ENCODE measurements around the gene KCNC4. TPM values are rescaled to one million over a fixed set of nuclear protein-coding genes. Genes with fewer than 3 reads are reported as not detected.

KCNC4 gene
- total RNA-seq, 1 donor from 2014 or later: 12.8 TPM

GRCh38 chr1:110188035-110188618 lies 22.0 kb upstream of the KCNC4 start:
- DNase-seq (ENCODE audit: low spot score): no peak

- no peak for DNase-seq (ENCODE audit: low spot score)
Observed at GRCh38 chr1:110189181-110189580, 20.9 kb upstream of the KCNC4 start.

- no peak for DNase-seq (ENCODE audit: low spot score)
Observed at GRCh38 chr1:110190282-110190929, 19.7 kb upstream of the KCNC4 start.

DNA sequence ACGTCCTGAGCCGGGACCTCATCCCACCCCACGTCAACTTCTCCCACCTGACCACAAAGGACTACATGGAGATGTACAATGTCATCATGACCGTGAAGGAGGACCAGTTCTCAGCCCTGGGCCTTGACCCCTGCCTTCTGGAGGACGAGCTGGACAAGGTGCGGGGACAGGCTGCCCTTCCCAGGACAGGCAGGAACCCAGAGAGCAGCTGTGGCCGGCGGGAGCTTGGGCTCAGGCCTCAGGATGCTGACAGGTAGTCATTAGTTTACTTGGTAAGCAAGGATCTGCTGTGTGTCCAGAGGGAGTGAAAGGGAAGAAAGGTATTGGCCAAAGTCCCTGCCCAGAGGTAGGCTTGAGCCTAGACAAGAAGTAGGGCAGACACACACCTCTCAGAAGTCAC lies 17.6 kb upstream of the KCNC4 start:
- DNase-seq (ENCODE audit: low spot score): no peak

- no peak for DNase-seq (ENCODE audit: low spot score)
Observed at GRCh38 chr1:110195196-110195595, 14.9 kb upstream of the KCNC4 start.

DNA sequence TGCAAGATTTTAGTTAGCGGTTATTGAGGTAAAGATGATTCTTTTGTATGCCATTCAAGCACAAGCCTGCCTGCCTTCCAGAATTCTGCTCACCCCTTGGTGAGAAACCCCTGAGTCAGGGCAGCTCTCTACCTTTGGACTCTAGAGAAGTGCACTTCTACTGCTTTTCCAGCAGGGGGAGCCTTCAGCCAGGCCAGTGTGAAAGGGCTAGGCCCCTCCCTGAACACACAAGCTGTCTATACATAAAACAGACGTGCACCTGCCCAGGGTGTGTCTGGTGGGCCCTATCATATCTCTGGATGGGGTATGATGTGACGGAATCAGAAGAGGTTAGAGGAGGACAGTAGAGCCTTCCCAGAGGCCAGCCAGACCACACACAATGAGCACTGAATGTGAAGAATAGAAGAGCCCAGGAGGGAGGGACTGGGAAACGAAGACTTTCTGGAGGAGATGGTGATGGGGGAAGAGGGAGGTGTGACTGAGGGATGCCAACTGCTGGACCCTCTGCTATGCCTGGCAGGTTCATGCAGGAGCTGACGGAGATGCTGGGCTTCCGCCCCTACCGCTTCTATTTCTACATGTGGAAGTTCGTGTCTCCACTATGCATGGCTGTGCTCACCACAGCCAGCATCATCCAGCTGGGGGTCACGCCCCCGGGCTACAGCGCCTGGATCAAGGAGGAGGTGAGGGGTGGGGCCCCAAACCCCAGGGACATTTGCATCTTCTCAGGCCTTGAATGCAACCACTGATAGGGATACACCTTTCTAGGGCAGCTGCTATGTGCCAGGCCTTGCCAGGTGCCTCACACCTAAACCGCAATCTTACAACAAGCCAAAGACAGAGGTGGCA lies 13.0 kb upstream of the KCNC4 start:
- DNase-seq (ENCODE audit: low spot score): no peak

DNA sequence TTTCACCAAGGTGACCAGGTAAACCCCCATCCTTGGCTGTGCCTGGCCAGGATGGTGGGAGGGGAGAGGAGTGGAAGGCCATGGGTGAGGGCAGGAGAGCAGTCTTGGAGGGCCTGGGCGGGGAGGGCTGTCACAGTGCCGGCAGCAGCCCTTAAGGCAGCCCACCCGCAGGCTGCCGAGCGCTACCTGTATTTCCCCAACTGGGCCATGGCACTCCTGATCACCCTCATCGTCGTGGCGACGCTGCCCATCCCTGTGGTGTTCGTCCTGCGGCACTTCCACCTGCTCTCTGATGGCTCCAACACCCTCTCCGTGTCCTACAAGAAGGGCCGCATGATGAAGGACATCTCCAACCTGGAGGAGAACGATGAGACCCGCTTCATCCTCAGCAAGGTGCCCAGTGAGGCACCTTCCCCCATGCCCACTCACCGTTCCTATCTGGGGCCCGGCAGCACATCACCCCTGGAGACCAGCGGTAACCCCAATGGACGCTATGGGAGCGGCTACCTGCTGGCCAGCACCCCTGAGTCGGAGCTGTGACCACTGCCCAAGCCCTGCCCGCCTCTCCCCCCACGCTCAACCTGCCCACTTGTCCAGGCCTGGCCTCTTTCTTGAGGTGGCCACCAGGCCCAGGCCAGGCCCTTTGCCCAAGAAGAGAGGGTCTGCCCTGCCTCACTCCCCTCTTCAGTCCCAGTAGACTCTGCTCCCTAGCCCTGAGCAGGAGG lies 12.0 kb upstream of the KCNC4 start:
- no peak for DNase-seq (ENCODE audit: low spot score)

- DNase-seq (ENCODE audit: low spot score): no peak
Observed at GRCh38 chr1:110198746-110199145, 11.4 kb upstream of the KCNC4 start.

- DNase-seq (ENCODE audit: low spot score): no peak
Observed at GRCh38 chr1:110200190-110200589, 9.9 kb upstream of the KCNC4 start.

DNA sequence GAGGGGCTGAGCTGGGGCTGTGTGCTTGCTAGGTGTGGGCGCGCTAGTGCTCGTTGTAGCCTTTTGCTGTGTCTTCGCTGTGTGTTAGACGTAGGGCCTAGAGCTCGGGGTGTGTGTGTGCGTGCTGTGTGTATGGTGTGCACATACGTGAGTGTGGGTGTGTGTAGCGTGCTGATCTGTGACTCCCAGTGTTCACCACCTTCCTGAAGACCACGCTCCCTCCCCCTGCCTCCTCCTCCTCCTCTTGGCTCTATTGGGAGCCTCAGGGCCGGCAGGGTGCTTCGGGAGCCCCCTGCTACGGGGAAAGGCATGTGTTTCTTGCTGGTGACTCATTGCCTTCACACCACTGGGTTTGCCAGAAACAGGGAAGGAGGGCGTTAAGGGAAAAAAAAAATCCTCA lies 9.4 kb upstream of the KCNC4 start:
- no peak for DNase-seq (ENCODE audit: low spot score)

DNA sequence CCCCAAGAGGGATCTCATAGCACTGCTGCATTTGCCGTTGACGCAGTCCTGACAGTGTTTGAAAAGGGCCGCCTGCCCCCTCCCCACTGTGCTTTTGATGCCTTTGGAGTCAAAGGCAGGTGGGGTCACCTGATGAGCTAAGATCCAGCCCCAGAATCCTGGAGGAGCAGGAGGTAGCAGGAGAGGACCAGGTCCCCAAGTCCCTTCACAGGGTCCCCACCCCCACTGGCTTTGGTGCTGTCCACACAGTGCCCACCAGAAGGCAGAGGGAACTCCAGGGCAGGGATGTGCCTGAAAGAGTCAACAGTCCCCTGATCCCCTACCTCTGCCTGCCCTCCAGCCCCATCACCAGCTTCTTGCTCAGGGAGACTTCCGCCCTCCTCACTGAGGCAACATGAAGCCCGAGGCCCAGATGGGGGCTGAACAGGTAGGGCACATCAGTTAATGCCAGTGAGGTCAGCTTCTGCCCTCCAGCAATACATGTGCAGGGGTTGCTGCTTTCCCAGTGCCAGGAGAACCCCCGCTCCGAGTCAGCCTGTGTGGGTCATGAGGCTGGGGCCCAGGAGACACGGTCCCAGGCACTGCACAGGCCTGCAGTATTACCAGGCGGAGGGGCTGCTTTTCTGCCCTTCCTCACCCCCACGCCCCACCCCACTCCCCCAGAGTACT lies 8.8 kb upstream of the KCNC4 start:
- no peak for DNase-seq (ENCODE audit: low spot score)

- no peak for DNase-seq (ENCODE audit: low spot score)
Observed at GRCh38 chr1:110203021-110203661, 7.0 kb upstream of the KCNC4 start.

DNA sequence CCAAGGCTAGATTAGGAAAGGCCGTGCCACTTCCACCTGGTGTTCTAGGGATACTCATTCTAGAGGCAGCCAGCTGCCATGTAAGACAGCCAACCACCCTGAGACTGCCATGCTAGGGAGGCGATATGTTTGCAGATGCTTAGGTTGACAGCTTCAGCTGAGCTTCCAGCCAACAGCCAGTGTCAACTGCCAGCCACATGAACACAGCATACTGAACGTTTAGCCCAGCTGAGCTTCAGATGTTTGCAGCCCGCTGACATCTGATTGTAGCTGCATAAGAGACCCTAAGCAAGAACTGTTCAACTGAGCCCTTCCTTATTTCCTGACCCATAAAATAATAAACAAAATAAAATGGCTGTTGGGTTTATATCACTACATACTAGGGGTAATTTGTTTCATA lies 5.0 kb upstream of the KCNC4 start:
- DNase-seq (ENCODE audit: low spot score): no peak

- DNase-seq (ENCODE audit: low spot score): no peak
Observed at GRCh38 chr1:110205591-110206155, 4.4 kb upstream of the KCNC4 start.

DNA sequence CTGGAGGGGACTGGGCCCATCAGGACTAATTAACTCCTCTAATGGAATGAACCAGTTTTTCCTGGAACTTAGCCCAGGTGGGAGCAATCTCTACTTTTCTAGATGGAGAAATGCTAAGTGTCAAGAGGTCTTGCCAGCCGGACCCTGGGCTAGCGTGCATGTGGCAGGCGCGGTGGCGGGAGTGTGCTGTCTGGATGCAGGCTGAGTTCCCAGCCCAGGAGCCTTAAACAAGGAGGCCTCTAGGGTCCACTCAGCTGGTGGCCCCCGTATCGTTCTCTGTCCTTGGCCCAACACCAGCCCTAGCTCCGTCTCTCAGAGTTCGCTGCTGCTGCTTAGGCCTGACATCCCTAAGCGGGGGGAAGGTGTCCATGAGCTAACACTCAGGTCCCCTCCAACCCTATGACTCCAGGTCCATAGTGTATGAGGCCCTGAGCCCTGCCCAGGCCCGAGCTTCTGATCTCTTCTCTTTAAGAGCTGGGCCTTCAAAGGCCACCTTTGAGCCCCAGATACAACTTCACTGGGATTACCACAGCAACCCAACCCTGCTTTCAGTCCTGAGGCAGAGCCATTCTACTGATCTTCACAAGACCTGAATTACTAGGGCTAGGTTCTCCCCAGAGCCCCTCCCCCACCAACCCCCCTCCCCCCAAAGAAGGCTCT lies 3.7 kb upstream of the KCNC4 start:
- no peak for DNase-seq (ENCODE audit: low spot score)

DNA sequence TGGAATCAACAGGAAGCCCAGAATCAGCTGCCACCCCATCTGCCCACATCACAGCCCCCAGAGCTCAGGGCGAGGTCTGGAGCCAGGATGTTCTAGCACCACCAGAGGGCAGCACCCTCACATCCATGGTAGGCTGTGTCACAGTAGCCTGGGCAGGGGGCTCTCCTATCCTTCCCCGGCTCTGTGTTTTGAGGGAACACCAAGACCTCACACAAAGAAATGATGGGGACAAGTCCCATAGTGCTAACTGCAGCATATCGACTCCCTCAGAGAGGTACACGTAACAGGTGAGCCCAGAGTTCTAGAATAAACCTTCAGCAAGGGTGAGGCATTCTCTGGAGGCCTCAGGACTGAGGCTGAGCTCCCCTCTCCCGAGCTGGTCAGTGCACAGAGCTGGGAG lies 2.3 kb upstream of the KCNC4 start:
- DNase-seq (ENCODE audit: low spot score): no peak

DNA sequence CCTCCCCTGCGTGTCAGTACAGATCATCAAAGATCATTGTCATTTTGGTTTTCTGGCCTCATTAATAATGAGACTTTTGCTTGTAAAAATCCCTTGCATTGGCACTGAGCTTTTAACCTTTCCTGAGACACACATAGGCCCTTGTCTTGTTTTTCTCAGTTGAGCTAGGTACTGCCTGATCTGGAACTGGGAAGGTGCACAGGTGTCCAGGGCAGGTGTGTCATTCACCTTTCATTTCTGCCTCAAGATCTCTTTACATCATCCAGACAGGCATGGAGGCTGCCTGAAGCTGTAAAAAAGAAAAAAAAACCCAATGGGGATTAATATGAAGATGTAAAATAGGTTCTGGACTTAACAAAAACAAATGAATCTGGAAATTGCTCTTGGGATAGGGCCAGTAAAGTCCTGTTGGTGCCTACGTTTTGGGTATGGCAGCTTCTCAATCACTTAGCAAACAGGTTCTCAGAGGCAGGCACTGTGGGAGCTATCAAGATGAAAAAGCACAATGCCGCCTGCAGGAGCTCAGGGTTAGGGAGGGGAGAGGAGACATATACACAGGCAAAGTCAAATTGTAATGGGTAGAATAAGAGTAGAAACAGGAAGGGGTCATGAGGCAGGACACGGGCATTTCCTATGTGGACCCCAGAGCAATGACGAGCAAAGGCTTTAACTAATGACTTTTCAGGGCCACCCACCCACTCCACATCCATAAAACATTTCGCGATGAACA lies 1.0 kb upstream of the KCNC4 start:
- no peak for DNase-seq (ENCODE audit: low spot score)

GRCh38 chr1:110210604-110211495 lies 736 bp downstream of the KCNC4 start:
- no peak for DNase-seq (ENCODE audit: low spot score)

Data from mesenteric fat pad (tissue), 1 donor.